EH (cell line): ENCODE results near the gene BNC2.
A peak's percentile ranks its signal among the peaks of the same experiment; 100 is the strongest.

Source experiments
- DNase-seq: peaks from one replicate; pipeline ENCODE4 v3.0.0-alpha.2; 2015; ENCODE audit warnings: low read depth

Gene BNC2

DNA sequence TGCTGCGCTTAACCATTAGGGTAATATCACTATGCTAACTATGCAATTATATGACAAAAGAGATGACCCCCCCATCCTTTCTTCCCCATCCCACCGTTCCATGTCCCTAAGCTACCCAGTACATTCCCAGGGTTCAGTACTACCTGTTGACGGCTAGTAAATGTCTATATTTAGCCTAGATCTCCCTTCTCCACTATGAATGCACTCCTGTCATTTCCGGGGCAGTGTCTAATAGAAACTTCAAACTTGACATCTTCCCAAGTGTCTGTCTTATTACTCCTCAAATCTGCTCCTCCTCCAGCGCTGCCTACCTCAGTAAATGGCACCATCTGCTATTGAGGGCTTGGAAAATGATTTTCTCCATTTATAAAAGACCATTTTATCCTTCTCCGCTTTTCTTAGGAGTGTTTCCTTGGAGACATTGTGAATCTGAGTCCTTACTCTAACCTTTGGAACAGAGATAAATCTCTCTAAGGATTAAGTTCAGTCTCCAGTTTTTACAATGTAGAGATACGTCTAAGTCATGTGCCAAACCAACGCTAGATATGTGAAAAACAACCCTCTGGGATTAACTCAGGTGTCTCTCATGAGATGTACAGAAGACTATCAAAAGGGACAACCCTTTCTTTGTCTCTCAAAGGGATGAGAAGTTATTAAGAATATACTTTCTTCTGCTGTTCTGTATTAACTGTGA is 114.9 kb downstream of the BNC2 start:
- no peak for DNase-seq

DNA sequence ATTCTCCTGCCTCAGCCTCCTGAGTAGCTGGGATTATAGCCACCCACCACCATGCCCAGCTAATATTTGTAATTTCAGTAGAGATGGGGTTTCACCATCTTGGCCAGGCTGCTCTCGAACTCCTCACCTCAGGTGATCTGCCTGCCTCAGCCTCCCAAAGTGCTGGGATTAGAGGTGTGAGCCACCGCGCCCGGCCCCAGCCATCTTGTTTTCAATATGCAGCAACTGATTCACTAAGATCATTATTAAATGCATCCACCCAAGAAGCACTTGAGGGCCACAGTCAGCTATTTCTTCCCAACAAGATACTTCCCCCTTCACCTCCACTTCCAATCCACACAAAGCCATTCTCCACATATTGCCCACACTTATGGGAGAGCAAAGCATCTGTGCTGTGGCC is 115.8 kb downstream of the BNC2 start:
- no peak for DNase-seq

DNA sequence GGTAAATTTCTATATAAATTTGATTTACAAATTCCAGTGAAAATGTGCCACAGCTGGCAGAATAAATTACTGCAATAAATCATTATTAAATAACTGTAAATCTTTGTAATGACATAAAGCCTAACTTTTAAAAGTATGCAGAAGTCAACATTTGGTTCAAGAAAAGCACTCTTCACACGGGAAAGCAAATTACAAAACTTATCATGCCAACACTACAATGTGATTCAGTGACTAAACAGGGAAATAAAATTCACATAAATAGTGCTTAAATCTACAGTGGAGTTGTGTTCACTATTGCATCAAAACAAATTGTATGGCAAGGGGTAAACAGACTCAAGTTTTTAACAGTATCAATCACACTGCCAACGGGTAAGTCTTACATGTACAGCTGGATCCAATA is 117.2 kb downstream of the BNC2 start:
- DNase-seq = peak; percentile 19

DNA sequence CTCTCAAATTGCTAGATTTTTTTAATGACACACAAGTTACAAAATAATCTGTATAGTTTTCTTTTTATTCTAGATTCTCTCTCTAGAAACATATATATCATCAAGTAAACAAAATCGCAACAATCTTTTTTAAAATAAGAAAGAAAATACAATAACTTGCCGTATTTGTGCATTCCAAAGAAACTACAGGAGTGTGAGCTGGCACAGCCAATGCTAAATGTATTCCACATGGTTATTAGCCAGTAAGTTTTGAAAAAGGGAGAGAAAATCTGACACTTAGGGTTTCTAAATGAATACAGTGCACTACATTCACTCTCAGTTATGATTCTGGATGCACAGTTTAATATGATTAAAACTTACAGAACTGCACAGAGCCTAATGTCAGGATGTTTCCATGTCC is 117.9 kb downstream of the BNC2 start:
- no peak for DNase-seq

DNA sequence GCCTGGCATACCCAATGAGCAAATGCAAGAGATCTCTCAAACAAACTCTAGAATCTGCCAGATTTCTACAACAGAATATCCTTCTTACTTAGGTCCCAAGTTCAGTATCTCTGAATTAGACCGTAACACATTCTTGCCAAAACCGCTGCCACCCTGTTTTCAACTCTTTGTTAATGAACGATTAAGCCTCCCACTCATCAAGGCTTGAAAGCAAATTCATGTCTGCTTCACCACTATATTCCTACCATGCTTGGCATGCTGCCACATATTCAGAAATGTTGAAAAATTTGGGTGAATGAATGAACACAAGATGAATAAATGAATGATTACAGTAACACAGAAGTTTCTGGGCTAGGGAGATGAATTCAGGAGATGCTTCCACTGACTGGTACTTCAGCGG is 119.9 kb downstream of the BNC2 start:
- no peak for DNase-seq

DNA sequence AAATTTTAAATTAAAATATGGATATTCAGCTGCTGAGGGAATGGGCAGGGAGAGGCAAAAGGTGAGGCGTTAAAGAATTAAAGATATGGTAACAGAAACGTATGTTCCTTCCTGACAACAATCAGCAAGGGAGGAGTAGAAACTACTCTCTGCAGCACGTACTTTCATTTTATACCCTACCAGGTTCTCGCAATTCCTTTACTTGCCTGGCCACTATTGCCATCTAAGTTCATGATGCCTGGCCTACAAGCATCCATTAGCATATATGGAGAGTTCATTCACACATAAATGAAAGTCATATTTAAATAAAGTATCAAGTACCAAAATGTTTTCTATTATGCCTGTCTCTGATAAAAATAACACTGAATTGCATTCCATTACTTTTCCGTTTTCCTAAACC is 125.1 kb downstream of the BNC2 start:
- no peak for DNase-seq

DNA sequence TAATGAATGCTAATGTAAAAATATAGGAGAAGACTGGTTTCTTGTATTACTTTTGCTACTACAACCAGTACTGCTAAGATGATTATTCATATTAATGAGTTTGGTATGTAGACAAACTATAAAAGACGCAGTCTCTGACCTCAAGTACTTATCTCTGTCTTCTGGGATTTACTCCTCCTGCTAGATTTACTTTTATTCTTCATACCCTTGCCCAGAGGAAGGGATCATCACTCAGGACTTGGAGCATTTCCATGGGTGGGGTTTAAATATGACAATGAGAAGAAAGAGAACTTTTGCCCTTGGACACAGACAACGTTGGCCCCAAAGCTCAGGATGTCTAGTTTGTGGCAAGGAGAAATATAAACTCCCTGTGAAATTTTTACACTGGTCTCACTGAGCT is 126.1 kb downstream of the BNC2 start:
- peak; percentile 70 for DNase-seq

DNA sequence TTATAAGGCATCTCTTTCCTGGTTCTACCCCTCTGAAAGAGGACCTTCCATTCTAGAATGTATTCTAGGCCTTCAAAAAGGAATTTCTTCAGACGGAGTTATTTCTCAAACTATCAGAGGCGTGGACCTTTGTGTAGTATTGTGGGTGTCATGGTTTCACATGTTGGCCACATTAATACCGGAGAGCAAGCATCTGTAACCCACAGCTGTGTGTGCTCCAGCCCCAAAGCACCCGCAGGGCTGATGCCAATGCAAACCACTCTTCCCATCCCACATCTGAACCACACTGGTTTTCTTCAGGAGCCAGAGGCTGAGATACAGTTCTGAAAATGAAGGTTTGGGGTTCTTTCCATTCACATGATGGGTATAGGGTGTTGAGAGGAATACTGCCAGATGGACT is 127.1 kb downstream of the BNC2 start:
- DNase-seq = no peak

DNA sequence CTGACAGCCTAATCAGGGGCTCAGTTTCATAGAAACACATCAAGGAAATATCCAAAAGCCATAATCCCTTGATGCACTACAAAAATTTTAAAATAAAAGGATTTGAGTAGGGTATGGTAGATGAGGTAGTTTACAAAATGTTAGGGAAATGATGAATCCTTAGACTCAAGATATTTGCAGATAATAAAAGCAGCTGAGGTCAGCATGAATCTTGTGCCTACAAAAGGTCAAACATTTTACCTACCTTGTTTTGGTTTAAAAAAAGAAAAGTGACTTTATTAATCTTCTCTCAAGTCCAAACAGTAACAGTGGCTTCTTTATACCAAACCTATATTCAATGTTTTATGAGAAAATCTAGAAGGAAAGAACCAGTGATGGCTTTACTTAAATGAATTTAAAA is 135.5 kb downstream of the BNC2 start:
- DNase-seq = no peak

DNA sequence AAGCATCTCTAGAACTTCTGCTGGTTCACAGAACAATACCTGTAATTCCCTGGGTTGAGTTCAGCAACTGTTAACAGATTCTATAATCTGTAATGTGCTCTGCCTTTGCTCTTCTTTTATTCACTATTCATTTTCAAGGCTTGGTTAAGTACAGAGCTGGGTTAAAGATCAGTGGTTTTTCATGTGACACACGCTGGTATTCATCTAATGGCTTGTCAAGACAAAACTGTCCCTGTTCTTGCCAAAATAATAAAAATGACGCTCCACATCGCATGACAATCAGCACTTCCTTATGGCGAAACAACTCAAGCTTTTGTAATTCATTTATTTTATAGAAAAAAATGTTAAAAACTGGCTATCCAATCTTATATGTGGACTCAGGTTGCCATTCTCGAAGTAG is 137.9 kb downstream of the BNC2 start:
- no peak for DNase-seq

DNA sequence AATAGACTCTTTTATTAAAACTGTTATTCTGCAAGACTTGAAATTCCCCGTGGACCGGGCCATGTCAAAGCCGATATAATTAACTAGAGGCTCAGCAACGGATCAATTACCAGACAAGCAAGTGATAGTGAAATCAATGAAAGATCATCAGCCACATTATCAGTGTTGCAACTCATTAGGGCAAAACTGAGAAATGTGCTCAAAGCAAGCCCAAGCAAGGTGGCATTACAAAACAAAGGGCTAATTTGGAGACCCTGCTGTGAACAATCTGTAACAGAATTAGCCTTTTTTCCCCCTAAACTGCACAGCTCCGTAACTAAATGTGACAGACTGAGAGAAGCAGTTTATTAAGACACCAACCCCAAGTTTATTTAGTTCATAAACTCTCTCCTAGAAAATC is 140.3 kb downstream of the BNC2 start:
- DNase-seq = no peak

DNA sequence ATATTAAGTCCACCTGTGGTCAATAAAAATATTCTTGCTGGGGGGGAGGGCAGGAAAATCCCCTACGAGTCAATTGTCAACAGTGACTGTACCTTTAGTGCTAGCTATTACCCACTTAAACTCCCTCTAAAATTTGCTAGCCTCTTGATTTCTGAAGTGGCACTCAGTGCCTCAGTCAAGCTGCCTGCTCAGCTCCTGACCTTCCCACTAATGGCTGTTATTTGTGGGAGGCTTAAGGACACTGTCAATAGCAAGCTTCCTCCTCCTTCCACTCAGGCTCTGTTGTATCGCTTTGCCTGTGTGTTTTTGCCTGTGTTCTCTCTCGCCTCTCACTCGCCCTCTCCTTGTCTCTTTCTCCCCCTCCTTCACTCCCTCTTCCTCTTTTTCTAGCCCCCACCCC is 140.8 kb downstream of the BNC2 start:
- DNase-seq = no peak

DNA sequence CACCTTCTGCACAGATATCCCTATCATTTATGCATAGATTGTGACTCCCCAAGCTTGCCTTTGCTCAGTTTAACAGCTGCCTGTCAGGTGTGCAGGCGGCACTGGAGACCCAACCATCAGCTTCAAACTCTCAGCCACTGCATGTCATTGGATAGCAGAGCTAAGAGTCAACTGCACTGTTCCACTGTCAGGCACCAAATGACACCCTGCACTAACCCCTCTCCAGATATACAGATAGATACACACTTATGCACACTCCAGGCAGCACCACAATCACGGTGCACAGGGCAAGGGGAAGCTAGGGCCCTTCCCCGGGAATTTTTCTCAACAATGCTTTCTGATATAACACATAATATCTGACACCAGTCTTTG is 142.3 kb downstream of the BNC2 start:
- no peak for DNase-seq

DNA sequence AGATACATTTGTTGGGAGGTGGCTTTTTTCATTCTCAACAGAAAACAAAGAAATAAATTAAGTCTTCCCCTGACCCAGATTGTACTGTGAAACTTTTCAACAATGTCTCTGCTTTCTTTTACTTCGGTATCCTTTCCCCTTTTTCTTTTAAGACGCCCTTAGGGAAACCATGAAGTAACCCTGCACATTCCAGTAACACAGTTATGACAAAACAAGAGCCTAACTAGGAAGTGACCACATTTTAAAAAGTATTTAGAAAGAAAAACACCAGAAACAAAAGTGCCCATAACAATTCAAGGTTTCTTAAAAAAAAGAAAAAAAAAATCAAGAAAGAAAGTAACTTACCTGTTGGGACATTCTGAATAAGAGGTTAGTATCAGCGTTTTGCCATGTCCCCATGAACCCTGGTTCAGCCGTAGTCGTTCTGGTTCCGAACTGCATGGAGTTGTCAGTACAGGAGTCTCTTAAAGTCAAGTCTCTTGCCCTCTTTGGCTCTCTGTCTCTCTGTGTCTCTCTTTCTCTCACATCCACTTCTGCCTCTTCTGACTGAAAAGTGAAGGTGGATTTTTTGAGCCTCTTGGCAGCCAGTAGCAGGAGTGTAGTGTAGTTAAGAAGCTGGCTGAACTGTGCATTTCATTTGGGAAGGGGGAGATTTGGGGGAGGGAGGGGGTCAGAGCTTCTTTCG is 142.9 kb downstream of the BNC2 start:
- DNase-seq = peak; percentile 61

DNA sequence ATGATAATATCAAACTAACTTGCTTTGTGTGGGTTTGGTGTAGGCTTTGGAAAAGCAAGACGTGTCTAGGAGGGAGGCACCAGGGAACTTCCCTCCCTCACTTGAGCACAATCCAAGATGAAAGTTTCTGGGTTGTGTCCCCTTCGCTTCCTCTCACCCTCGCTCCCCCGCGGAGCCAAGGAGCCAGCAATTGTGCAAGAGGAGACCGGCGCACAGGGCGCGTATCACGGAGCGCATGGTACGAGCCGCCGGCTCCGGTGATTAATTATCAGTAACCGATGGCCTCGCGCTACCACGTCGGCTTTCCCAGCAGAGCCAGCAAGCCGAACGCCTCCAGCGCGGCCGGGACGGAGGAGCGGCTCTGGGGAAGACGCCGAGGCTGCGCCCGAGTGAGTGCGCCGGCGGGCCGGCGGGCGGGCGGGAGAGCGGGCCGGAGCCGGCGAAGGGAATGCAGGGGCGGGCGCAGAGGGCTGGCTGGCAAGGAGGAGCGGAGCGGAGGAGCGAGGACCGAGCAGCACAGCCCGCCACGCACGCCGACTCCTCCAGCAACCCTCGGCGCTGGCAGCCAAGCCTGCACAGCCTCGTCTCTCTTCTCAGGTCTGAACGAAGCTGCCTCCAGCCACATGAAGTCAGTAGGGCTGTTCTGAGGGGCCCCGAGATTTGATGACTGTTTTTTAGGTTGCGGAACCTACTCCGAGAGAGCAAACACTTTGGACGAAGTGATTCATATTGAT is 143.6 kb downstream of the BNC2 start:
- DNase-seq = peak; percentile 89

DNA sequence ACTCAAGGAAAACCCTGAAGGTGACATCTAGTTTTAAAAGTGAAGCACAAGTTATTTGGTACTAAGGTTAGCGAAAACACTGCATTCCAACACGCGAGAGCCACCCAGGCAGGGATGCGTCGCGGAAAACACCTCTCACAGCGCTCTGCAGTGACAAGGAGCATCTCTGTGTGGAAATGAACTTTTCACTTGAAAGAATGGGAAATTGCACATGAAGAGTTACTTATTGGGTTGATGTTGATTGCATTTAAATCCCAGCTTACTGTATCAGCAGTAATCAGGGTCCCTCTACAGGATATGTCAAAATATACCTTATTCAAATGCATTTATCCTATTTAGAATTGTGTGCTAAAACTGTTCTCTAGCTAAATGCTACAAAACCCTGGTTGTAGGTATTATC is 144.4 kb downstream of the BNC2 start:
- DNase-seq = peak; percentile 60

DNA sequence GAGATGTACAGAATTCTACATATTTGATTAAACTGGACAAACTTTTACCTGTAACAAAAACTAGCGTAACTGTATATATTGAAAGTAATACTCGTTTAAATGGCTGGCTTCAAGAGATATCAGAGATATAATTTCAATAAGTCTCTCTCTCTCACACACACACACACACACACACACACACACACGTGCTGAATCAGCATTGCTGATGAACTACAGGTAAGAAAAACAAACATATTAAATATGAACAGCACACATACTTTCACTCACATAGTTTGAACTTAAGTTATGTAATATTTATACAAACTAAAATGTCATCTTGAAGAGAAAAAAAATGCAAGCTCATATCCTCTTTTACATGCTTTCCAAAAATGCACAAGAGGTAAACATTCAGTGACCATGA is 145.4 kb downstream of the BNC2 start:
- no peak for DNase-seq

DNA sequence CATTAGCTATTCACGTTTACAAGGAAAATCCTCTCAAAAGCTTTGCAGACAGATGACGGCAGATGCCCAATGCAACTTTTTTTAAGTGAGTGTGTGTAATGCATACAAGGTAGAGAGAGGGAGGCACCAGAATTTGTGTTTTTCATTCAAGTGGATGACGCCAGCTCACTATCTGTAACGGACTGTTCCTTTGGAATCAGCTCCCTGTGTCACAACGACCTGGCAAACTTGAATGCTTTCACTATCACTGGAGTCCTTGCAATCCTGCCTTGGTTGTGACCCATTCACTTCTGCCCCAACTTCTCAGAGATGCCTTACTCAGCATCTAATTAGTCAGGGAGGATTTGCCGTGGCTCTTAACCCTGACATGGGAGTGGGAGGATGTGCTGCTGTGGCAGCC is 148.5 kb downstream of the BNC2 start:
- peak; percentile 64 for DNase-seq

DNA sequence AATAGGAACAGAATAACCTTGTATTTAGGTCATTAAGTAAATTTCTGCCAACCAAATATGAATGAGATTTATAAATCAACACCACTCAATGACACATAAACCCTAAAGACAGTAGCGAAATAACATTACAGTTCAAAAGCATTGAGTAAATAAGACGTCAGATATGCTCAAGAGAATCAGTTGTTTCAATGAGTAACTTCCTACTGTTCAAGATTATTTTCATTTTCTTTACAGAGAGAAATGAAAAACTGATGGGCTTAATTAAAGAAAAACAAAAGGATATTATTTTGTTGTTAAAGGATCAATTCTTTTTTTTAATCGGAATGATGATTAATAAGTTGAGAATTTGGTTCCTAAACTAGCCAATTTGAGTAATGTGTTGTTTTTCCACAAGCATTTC is 150.1 kb downstream of the BNC2 start:
- no peak for DNase-seq

DNA sequence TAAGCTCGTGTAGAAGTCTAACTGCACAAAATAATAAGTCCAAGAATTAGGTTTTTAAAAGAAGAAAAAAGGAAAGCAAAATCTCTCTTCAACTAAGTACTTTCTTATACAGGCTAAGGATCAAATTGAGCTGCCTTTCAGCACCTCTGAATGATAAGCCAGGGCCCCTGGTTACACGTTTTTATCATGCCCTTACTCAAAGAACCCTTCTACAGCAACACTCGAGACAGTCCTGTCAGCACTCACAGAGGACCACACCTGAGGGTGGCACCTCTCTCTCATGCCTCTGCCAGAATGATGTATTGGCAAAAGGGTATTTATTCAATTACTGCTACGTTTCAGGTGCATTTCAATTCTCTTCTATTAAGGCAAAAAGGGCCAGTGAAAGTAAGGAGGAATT is 150.5 kb downstream of the BNC2 start:
- DNase-seq = no peak

DNA sequence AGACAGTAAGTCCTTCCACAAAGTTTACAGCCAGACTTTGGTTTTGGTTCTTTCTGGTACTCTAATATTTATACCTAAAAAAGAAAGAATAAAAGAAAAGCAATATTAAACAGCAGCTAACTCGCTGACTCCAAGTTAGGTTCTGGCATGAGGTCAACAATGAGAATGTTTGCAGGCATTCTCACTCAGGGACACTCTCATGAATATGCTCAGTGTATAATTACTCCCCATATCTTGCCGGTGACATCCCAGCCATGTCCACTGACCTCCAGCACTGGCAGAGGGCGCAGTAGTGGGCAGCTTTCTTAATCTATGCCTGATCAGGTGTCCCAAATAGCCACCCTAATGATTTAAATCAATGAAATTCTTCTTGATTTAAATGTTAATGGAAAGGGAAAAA is 151.5 kb downstream of the BNC2 start:
- no peak for DNase-seq

DNA sequence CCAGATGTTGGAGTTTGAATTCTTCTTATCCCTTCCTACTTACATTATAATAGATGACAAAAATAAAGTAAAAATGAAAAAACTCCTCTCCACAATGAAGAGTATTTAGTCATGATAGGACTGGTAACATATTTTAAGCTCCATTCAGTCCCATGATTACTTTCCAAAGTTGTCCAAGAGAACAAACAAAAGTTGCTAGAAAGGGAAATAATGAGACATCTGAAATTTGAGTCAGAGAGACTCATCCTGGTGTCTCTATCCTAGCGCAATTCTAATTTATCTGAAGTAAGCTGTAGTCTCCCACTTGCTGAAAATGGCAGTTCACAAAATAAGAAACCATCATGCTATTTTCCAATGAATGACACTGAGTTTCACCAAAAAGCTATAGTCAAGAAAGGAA is 152.2 kb downstream of the BNC2 start:
- DNase-seq = peak; percentile 44

DNA sequence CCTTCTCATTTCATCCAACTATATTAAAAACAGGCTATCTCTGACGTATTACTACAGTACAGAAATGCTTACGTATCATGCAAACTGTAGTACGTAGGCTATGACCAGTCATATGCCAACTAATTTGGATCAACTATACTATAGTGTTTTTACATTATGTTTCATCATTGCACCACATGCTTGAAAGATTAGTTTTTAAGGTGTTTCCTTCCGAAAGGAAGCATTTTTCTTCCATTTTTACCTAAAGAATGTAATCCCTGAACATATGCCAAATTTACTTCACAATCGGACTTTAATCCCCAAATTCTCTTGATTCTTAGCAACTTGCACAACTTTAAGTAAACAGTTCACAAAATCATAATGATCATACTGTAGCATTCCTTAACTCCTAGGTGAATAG is 153.9 kb downstream of the BNC2 start:
- no peak for DNase-seq

DNA sequence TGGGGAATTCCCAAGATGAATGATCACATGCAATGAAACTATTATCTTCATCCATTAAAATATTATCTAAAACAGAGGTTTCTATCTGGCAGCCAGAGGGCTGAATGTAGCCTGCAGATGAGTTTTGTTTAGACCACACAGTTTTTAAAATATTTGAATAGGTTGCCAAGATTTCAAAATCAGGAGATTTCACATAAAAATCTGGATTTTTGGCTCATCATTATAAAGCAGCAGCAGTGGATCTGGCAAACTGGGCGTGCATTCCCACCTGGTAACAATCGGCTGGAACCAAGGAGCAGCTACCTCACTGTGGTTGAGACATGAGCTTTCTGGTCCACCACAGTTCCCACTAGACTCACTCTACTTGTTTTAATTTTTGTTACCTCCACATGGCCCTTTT is 155.1 kb downstream of the BNC2 start:
- peak; percentile 70 for DNase-seq
